ENCODE results near the gene TMEM201.

GRCh38 chr1:9592510-9593075 is 3.9 kb downstream of the TMEM201 start:
- TF ChIP-seq CTCF (IDR thresholded peaks at IDR 0.05; ENCODE audit: extremely low read depth in 1 of 2, insufficient read depth in 1 of 2, low read depth in 1 of 2, low read length in 2 of 2) (no peak), EZH2 (IDR thresholded peaks at IDR 0.05; ENCODE audit: borderline replicate concordance, low read depth, low read length, severe bottlenecking) (no peak), POLR2AphosphoS5 (IDR thresholded peaks at IDR 0.05; ENCODE audit: insufficient read depth, low read depth, low read length) (no peak), MAX (IDR thresholded peaks at IDR 0.05; ENCODE audit: insufficient read depth, insufficient read length) (no peak), POLR2A (IDR thresholded peaks at IDR 0.05; ENCODE audit: low read depth, low read length) (no peak), JUN (IDR thresholded peaks at IDR 0.05; ENCODE audit: borderline replicate concordance, insufficient read depth, insufficient read length, low read depth) (no peak)
